SKM-1 (cell line): ENCODE measurements around the gene SHROOM1.

Source experiments
- DNase-seq: peaks from one replicate; lab custom pipeline; 2025; ENCODE audit not compliant: unreplicated experiment; lab: John Stamatoyannopoulos, UW

SHROOM1 gene

GRCh38 chr5:132826424-132827082 is 3.9 kb downstream of the SHROOM1 start:
- DNase-seq: no peak

DNA sequence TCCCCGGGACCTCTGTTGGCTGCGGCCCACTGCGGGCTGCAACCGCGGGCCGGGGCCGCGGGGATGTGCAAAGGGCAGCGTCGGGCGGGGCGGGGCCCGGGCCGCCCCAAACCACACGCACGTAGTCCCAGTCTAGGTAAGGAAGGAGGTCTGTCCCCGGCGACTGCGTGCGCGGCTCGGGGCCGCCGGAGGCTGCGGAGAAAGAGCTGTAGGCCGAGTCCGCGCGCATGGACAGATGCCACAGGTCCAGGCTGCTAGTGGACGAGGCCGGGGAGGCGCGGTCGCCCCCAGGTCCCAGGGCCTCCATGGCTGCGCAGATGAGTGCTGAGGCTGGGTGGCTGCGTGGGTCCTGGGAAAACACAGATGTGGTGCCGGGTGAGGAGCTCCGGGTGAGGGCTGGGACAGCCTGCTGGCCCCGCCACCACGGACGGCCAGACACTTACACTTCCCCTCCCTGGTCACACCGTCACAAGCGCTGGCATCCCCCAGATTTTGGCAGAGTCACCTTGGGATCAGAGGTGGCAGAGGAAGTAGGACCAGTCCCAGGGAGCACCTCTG is 4.5 kb downstream of the SHROOM1 start:
- no peak for DNase-seq

- DNase-seq: no peak
Observed at GRCh38 chr5:132825033-132825833, 5.2 kb downstream of the SHROOM1 start.

DNA sequence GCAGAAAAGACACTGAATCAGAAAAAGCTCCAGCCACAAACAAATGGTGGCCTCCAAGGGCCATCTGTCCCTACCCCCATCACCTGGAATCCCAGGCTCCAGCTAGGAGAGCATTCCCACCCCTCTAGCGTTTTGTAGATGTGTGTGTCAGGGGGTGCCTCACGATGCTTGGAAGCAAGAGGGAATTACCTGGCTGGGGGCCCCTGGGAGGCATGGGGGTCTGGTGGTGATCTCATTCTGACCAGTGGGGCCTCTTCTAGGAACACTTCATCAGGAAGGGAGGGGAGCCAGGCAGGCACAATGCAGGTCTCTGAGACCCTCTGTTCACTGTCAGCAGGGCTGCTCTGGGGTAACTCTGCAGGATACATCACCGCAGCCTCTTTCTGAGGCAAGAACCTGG is 6.0 kb downstream of the SHROOM1 start:
- DNase-seq: no peak

- no peak for DNase-seq
Observed at GRCh38 chr5:132823481-132824050, 6.9 kb downstream of the SHROOM1 start.

GRCh38 chr5:132822650-132823480 is 7.6 kb downstream of the SHROOM1 start:
- DNase-seq: no peak

DNA sequence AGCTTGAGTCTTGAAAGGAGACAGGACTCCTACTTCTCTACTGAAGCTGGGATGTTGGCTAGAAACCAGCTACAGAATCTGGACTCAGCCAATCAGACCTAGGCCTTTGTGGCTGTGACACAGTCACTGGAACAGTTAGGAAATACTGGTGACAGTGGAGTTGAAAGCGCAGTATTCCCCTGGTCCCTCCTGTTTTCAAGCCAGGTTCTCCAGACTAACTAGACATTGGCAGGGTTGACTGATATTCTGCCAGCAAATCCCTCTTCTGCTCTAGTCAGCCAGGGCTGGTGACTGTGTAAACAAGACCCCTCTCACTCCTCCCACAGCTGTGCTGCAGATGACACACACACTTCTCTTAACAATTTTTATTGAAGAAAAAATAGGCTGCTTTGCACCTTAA is 8.7 kb downstream of the SHROOM1 start:
- no peak for DNase-seq

GRCh38 chr5:132821350-132821749 is 9.1 kb downstream of the SHROOM1 start:
- no peak for DNase-seq

DNA sequence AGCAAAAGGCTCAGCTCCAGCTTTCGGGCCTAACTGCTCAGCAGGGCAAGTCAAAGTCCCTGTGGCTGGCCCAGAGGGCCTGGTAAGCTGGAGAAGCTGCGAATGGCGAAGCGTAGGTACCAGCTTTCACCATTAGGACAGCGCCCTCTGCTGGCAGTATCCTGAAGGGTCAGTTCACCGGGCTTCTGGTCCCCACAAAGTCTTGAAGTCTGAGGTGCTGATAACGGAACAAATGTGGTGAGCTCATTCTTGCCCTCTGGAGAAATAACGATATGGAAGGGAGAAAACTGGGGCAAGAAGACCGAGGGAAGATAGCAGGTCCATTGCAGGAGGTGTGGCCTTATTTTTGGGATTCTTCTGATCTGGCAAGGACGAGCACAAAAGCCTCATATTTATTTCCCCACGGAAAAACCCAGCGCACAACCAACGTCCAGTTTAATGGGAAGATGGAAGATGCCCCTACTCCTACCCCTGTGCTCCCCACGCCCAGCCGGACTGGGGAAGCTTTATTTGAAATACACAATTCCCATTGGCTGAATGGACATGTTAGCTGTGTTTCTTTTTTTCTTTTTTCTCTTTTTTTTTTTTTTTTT is 10.2 kb downstream of the SHROOM1 start:
- peak; percentile 77 for DNase-seq

DNA sequence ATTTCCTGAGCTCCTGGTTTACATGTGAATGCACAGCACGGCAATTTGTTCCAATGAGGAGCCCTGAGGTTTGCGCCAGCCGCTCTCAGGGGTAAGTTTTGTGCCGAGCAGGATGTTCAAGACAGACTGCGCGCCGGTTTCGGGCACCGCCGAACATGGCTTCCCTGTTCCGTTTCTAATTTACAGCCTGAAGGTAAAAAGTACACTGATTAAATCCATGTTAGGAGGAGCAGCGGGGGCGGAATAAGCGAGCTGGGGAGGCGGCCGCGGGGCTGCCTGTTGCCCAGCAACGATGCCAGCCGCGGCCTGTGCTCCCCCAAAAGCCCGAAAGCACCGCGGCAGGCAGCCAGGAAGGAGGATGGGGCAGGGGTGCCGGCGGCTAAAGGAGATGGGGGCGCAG is 11.0 kb downstream of the SHROOM1 start:
- no peak for DNase-seq

DNA sequence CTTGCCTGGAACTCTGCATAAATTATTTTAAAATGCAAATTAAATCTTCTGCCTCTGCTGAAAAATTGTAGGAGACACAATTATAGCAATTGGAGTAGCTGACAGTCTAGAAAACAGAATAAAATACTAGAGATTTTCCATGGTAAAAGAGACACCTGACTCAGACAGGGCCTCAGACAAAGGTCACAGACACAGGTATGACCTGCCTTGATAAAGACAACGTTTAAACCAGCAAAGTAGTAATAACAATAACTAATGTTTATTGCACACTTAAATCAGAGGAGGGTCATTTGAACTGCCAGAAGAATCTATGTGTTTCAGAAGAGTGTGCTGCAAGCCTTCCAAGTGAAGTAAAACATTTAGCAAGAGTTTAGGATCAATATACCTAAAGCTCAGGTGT is 13.4 kb downstream of the SHROOM1 start:
- DNase-seq: no peak

DNA sequence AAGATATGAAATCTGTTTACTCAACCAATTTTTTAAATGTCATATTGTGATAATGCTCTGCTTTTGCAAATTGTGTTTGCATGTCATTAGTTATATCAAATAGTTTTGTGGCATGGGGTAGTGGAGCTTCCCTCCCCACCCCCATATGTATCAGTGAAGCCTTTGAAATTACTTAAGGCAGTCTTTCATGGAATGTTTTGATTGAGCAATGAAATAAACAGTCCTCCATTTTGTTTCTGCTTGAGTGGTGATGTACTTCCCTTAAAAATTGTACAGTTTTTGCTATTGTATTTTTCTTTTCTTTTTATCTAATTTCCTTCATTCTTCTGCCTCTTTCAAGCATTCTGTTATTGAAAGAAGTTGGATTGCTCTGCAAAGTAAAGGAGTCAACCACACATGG is 13.9 kb downstream of the SHROOM1 start:
- DNase-seq: no peak

DNA sequence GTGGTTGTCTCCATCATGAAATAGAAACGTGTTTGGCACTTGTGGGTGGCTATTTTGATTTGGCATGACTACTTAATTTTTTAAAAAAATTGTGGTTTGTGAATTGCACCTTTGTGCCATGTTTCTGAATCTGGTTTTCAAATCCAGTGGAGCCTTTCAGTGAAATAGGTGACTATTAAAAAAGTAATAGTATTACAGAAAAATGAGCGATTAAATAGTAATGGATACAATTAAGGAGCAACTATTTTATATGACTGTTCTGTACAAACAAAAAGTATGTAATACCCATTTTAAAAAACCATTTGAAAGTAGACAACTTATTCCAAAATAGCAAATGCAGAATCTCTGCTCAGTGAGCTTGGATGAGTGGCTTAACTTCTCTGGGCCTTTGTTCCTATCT is 14.4 kb downstream of the SHROOM1 start:
- no peak for DNase-seq

GRCh38 chr5:132815454-132815853 is 15.0 kb downstream of the SHROOM1 start:
- no peak for DNase-seq

DNA sequence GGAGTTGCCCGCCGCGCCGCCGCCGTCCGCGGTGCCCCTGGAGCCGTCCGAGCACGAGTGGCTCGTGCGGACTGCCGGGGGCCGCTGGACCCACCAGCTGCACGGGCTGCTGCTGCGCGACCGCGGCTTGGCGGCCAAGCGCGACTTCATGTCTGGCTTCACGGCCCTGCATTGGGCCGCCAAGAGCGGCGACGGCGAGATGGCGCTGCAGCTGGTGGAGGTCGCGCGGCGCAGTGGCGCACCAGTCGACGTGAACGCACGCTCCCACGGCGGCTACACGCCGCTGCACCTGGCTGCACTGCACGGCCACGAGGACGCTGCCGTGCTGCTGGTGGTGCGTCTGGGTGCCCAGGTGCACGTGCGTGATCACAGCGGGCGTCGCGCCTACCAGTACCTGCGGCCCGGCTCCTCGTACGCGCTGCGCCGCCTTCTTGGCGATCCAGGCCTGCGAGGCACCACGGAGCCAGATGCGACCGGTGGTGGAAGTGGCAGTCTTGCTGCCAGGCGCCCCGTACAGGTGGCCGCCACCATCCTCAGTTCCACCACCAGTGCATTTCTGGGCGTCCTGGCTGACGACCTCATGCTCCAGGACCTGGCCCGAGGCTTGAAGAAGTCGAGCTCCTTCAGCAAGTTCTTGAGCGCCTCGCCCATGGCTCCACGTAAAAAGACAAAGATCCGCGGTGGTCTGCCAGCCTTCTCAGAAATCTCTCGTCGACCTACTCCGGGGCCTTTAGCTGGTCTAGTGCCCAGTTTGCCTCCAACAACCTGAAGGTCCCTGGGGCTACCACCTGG is 15.7 kb downstream of the SHROOM1 start:
- no peak for DNase-seq

GRCh38 chr5:132813599-132814502 is 16.6 kb downstream of the SHROOM1 start:
- DNase-seq: no peak

DNA sequence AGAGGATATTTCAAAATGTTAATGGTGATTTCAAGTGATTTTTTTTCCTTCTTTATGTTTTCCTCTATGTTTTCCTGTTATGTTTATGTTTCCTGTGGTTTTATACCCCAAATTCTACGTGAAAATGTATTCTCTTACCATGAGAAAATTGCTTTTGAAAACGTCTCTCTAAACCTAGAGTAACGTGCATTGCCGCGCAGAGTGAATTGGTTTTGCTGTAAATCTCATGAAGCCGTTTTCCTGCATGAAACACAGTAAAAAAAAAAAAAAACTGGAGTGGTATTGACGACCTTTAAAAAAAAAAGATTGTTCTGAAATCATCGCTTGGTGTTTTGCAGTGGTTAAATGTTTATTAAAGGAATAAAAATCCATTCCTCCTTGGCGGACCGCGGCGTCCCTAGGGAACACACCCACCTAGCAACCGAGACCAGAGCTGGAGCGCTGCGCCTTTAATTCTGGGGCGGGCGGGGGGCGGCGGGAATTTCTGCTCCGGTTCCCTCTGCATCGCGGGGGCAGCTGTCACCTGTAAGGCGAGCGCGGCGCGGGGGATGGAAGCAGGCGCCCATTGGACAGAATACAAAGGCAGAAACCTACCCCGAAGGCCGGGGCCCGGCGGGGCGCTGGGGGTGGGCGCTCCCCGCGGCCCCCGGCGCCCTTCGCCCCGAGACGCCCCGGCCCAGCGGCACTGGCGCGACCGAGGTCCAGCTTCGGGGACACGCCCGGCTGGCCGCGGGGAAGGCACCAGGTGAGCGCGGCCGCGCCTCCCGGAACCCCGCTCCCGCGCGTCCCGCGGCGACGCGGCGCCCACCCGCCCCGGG is 17.5 kb downstream of the SHROOM1 start, which contains the start of gene SOWAHA:
Gene SOWAHA, plus strand, starts transcription at position 522 of the 818 bp plus-strand sequence. CDS start 320 bp downstream, outside the sequence.
- no peak for DNase-seq
